ENCODE data around the gene SLC7A1. TPM values are rescaled to one million over a fixed set of nuclear protein-coding genes. Genes with fewer than 3 reads are reported as not detected.

The SLC7A1 gene
- total RNA-seq, 1 experiment from 2014 or later = 62.8 TPM

- no peaks in the 10 kb centered on the region for H3K36me3 ChIP-seq (ENCODE audit: low read depth)
- H3K9me3 ChIP-seq (ENCODE audit: insufficient read depth, low read depth) = no peaks in the 10 kb centered on the region
- H2AFZ ChIP-seq = no peak overlapping the region
- no peak for DNase-seq
- no peaks in the 10 kb centered on the region; the same call in 1 of the 2 replicates for H4K20me1 ChIP-seq (ENCODE audit: insufficient read depth)
- no peak overlapping the region for H3K4me2 ChIP-seq
- no peak for TF ChIP-seq EZH2 (IDR thresholded peaks at IDR 0.05; ENCODE audit: low read depth)
- TF ChIP-seq, protein P1, sequence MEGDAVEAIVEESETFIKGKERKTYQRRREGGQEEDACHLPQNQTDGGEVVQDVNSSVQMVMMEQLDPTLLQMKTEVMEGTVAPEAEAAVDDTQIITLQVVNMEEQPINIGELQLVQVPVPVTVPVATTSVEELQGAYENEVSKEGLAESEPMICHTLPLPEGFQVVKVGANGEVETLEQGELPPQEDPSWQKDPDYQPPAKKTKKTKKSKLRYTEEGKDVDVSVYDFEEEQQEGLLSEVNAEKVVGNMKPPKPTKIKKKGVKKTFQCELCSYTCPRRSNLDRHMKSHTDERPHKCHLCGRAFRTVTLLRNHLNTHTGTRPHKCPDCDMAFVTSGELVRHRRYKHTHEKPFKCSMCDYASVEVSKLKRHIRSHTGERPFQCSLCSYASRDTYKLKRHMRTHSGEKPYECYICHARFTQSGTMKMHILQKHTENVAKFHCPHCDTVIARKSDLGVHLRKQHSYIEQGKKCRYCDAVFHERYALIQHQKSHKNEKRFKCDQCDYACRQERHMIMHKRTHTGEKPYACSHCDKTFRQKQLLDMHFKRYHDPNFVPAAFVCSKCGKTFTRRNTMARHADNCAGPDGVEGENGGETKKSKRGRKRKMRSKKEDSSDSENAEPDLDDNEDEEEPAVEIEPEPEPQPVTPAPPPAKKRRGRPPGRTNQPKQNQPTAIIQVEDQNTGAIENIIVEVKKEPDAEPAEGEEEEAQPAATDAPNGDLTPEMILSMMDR (conservative IDR thresholded peaks at IDR 0.05) = no peak
- H3K27me3 ChIP-seq (ENCODE audit: insufficient read depth, low read depth) = peaks cover 72% of the 10 kb centered on the region
- H3K79me2 ChIP-seq (ENCODE audit: low read depth) = no peaks in the 10 kb centered on the region
- ChIA-PET CTCF (no interaction called here), POLR2A (ENCODE audit: unreplicated experiment) (no interaction called here)
- H3K9me2 ChIP-seq (ENCODE audit: insufficient read depth) = no peaks in the 10 kb centered on the region
- H3K27ac ChIP-seq = no peak overlapping the region
- intact Hi-C loops (cut with micrococcal nuclease; ENCODE audit: unreplicated experiment) = no loop called here
- no peak overlapping the region for H3K4me3 ChIP-seq
- no peaks in the 10 kb centered on the region for H3F3A ChIP-seq (ENCODE audit: insufficient read depth, low read depth)
- no peaks in the 10 kb centered on the region for H3K4me1 ChIP-seq (replicated peaks; ENCODE audit: insufficient read depth)
- no TSS peak for BruUV-seq (replicated peaks)
Measured at GRCh38 chr13:29486551-29486950, 108.9 kb downstream of the SLC7A1 start.

- CTCF ChIA-PET = no interaction called here
Measured at GRCh38 chr13:29484796-29485195, 110.7 kb downstream of the SLC7A1 start.

GRCh38 chr13:29484236-29484635, 111.3 kb downstream of the SLC7A1 start:
- peaks cover 92% of the 10 kb centered on the region for H3K27me3 ChIP-seq (ENCODE audit: insufficient read depth, low read depth)
- H3F3A ChIP-seq (ENCODE audit: insufficient read depth, low read depth) = no peaks in the 10 kb centered on the region
- H3K36me3 ChIP-seq (ENCODE audit: low read depth) = no peaks in the 10 kb centered on the region
- no peaks in the 10 kb centered on the region; the same call in 1 of the 2 replicates for H4K20me1 ChIP-seq (ENCODE audit: insufficient read depth)
- no peak overlapping the region for H2AFZ ChIP-seq
- no TSS peak for BruUV-seq (replicated peaks)
- no peak for DNase-seq
- no peak overlapping the region for H3K4me2 ChIP-seq
- H3K79me2 ChIP-seq (ENCODE audit: low read depth) = no peaks in the 10 kb centered on the region
- no peak for TF ChIP-seq EZH2 (IDR thresholded peaks at IDR 0.05; ENCODE audit: low read depth)
- TF ChIP-seq, protein P1 (conservative IDR thresholded peaks at IDR 0.05) = no peak
- H3K9me2 ChIP-seq (ENCODE audit: insufficient read depth) = no peaks in the 10 kb centered on the region
- intact Hi-C loops (cut with micrococcal nuclease; ENCODE audit: unreplicated experiment) = no loop called here
- H3K4me3 ChIP-seq = no peak overlapping the region
- no peaks in the 10 kb centered on the region for H3K4me1 ChIP-seq (replicated peaks; ENCODE audit: insufficient read depth)
- ChIA-PET CTCF (no interaction called here), POLR2A (ENCODE audit: unreplicated experiment) (no interaction called here)
- H3K9me3 ChIP-seq (ENCODE audit: insufficient read depth, low read depth) = no peaks in the 10 kb centered on the region
- no peak overlapping the region for H3K27ac ChIP-seq

More at GRCh38 chr13:29484796-29485195, 110.7 kb downstream of the SLC7A1 start:
- Histone ChIP-seq H2AFZ (no peak overlapping the region), H3K4me1 (replicated peaks; ENCODE audit: insufficient read depth) (no peaks in the 10 kb centered on the region), H3K4me3 (no peak overlapping the region), H3K4me2 (no peak overlapping the region), H3K27me3 (ENCODE audit: insufficient read depth, low read depth) (peaks cover 87% of the 10 kb centered on the region), H4K20me1 (ENCODE audit: insufficient read depth) (no peaks in the 10 kb centered on the region; the same call in 1 of the 2 replicates), H3K9me3 (ENCODE audit: insufficient read depth, low read depth) (no peaks in the 10 kb centered on the region), H3F3A (ENCODE audit: insufficient read depth, low read depth) (no peaks in the 10 kb centered on the region), H3K79me2 (ENCODE audit: low read depth) (no peaks in the 10 kb centered on the region), H3K9me2 (ENCODE audit: insufficient read depth) (no peaks in the 10 kb centered on the region), H3K27ac (no peak overlapping the region), H3K36me3 (ENCODE audit: low read depth) (no peaks in the 10 kb centered on the region)
- POLR2A ChIA-PET (ENCODE audit: unreplicated experiment) = no interaction called here
- intact Hi-C loops (cut with micrococcal nuclease; ENCODE audit: unreplicated experiment) = no loop called here
- TF ChIP-seq EZH2 (IDR thresholded peaks at IDR 0.05; ENCODE audit: low read depth) = no peak
- TF ChIP-seq, protein P1 (conservative IDR thresholded peaks at IDR 0.05) = no peak
- DNase-seq = no peak
- no TSS peak for BruUV-seq (replicated peaks)
